HG02678 (cell line): ENCODE results near the gene BHLHE40.

Experiments
- ATAC-seq: cut with Tn5 transposase; IDR thresholded peaks from one replicate; pipeline ENCODE4 v1.9.1; 2021; ENCODE audit warnings: mild to moderate bottlenecking, moderate library complexity; ENCODE audit not compliant: unreplicated experiment

The BHLHE40 gene

GRCh38 chr3:4982773-4983738 lies 3.8 kb downstream of the BHLHE40 start:
- no peak for ATAC-seq

DNA sequence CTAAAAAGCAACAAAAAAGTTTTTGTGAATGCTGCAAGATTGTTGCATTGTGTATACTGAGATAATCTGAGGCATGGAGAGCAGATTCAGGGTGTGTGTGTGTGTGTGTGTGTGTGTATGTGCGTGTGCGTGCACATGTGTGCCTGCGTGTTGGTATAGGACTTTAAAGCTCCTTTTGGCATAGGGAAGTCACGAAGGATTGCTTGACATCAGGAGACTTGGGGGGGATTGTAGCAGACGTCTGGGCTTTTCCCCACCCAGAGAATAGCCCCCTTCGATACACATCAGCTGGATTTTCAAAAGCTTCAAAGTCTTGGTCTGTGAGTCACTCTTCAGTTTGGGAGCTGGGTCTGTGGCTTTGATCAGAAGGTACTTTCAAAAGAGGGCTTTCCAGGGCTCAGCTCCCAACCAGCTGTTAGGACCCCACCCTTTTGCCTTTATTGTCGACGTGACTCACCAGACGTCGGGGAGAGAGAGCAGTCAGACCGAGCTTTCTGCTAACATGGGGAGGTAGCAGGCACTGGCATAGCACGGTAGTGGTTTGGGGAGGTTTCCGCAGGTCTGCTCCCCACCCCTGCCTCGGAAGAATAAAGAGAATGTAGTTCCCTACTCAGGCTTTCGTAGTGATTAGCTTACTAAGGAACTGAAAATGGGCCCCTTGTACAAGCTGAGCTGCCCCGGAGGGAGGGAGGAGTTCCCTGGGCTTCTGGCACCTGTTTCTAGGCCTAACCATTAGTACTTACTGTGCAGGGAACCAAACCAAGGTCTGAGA lies 4.7 kb downstream of the BHLHE40 start:
- peak; percentile 59 for ATAC-seq

DNA sequence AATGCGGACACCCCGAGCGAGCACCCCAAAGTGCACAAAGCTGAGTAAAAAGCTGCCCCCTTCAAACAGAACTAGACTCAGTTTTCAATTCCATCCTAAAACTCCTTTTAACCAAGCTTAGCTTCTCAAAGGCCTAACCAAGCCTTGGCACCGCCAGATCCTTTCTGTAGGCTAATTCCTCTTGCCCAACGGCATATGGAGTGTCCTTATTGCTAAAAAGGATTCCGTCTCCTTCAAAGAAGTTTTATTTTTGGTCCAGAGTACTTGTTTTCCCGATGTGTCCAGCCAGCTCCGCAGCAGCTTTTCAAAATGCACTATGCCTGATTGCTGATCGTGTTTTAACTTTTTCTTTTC lies 5.3 kb downstream of the BHLHE40 start:
- no peak for ATAC-seq

GRCh38 chr3:4985330-4986174 lies 6.3 kb downstream of the BHLHE40 start:
- no peak for ATAC-seq

GRCh38 chr3:4986175-4986781 lies 7.0 kb downstream of the BHLHE40 start:
- peak; percentile 15 for ATAC-seq

- ATAC-seq = peak; percentile 60
Measured at GRCh38 chr3:4986782-4987537, 7.7 kb downstream of the BHLHE40 start.

- ATAC-seq = no peak
Measured at GRCh38 chr3:4987538-4988296, 8.5 kb downstream of the BHLHE40 start.

DNA sequence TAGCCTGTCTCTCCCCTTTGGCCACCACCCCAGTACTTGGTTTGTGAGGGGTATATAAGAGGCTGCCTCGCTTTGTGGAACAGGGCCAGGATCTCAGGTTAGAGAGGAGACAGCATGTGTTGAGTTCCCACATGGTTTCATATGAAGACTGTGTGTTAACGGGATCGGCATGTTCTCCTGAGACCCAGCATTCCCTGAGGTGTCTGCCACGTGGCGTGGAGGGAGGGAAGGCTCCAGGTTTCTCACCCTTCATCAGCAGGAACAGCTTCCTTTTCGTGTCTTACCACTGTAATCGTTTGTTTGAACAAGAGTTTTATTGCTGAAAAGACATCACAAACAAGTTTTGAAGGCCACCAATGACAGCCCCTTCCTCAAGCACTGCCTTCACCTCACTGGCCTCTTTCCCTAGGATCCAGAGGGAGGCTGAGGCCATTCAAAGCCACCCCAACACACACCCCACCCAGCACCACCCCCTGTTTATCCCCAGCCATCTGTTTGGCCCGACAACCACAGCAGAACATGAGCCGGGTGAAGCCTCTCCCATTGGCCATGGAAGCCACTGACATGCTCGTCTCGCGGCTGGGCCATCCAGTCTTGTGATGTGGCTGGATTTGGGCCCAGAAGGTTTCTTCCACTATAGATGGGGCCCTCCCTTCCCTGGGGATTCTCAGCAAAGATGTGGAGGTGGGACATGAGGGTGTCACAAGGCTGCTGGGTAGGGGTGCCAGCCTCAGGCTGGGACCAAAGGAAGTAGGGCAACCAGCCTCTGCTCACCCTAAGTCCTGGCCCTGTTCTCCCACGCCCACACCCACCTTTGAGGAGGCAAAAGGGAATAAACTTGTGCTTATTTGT lies 10.0 kb downstream of the BHLHE40 start:
- no peak for ATAC-seq

- ATAC-seq = no peak
Measured at GRCh38 chr3:4990069-4990468, 10.8 kb downstream of the BHLHE40 start.

DNA sequence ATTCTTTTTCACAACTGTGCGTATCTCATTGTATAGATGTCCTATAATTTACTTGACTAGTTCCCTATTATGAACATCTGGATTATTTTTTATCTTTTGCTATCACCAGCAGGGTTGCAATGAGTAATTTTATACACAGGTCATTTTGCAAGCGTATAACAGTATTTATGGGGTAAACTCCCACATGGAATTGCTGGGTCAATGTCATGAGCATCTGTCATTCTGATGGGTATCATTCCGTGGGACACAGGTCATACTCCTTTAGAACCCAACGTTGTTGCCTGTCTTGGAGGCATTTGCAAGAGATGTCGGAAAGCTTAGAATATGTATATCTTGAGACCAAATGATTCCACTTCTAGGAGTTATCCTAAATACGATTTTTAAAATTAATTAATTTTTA lies 12.9 kb downstream of the BHLHE40 start:
- no peak for ATAC-seq

- no peak for ATAC-seq
Measured at GRCh38 chr3:4993276-4994143, 14.3 kb downstream of the BHLHE40 start.

GRCh38 chr3:4994144-4994730 lies 15.0 kb downstream of the BHLHE40 start:
- no peak for ATAC-seq

- ATAC-seq = peak; percentile 63
Measured at GRCh38 chr3:4994823-4995499, 15.7 kb downstream of the BHLHE40 start.

DNA sequence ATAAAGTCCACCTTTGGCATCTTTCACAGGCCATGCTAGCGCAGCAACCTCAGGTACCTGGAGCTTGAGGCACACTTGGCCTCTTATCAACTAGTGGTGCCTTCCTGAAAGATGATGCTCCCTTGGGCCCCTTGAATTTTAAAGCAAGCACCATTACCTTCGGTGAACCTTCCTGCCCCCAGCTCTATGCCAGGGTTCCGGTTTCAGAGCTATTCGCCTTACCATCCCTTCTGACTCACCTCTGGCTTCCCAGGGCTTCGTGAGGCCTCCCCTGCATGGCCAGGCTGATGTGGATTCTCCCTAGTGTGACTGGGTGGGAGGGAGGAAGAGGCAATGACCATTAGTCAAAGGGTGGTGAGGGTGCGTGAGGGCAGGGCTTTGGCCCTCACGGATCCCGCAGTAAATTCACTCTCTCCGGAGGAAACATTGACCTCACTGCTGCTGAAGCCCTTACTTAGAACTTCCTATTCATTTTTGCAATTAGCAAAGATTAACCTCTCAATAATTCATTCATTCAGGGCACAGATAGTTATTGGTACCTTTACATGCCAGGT lies 16.3 kb downstream of the BHLHE40 start:
- no peak for ATAC-seq

DNA sequence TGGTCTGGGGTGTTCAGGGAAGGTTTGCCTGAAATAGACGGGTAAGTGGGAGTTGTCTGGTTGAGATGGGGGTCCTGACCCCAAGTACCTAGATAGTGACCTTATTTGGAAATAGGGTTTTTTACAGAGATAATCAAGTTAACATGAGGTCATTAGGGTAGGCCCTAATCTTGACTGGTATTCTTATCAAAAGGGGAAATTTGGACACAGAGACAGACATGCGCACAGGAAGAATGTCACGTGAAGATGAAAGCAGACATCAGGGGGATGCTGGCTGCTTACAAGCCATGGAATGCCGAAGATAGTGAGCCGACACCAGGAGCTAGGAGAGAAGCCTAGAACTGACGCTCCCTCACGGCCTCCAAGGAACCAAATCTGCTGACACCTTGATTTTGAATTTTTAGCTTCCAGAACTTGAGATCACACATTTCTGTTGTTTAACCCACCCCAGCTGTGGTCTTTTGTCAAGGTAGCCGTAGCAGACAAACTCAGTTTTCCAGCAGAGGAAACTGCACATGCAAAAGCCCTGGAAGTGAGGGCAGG lies 17.1 kb downstream of the BHLHE40 start:
- no peak for ATAC-seq

DNA sequence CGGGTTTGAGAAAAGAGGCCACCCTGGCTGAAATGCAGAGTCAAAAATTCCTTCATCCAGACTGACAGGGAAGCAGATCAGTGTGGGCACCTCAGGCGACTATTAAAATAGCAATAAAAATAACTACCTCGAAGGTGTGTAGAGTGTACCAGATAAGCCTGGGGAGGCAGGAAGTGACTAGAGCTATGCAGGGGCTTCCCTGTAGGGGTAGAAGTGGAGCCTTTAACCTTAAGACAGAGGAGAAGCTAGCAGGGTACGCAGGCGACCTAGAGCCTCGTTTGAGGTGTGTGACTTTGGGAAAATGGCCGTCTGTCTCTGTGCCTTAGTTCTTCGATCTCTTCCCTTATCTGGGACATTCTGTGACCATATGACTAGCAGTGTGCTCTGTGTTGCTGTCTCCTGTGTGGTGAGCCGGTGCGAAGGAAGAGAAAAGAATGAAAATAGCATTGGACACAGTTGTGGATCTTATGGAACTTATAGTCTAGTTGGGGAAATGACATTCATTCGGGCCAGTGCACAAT lies 17.6 kb downstream of the BHLHE40 start:
- no peak for ATAC-seq
